Dendritic cell treated with granulocyte-macrophage colony-stimulating factor and Interleukin-4, amounts not matched to agents 40 ng/mL and 50 ng/mL, for 4 days (primary cell): ENCODE measurements around the gene RRBP1.

ENCODE experiments used
- H3K27ac Mint-ChIP-seq: one replicate; pipeline ENCODE4 v1.8.0; 2022; ENCODE audit warnings: mild to moderate bottlenecking, mixed read lengths
- H3K27me3 Mint-ChIP-seq: one replicate; pipeline ENCODE4 v1.8.0; 2022; ENCODE audit warnings: mild to moderate bottlenecking, mixed read lengths
- H3K36me3 Mint-ChIP-seq: one replicate; pipeline ENCODE4 v1.8.0; 2022; ENCODE audit warnings: low read depth, mixed read lengths
- H3K4me1 Mint-ChIP-seq: one replicate; pipeline ENCODE4 v1.8.0; 2022; ENCODE audit warnings: low read depth, mixed read lengths
- H3K4me3 Mint-ChIP-seq: one replicate; pipeline ENCODE4 v1.8.0; 2022; ENCODE audit warnings: mild to moderate bottlenecking, moderate library complexity, mixed read lengths
- H3K9me3 Mint-ChIP-seq: one replicate; pipeline ENCODE4 v1.8.0; 2022; ENCODE audit warnings: mixed read lengths
- intact Hi-C: fragments of 100-400 bp; cut with micrococcal nuclease; formaldehyde crosslinking; loops from one replicate; pipeline ENCODE4 v1.15.0; 2022

Gene RRBP1

GRCh38 chr20:17640875-17641378 is 41.1 kb downstream of the RRBP1 start:
- Mint-ChIP-seq H3K27ac (no peak overlapping the region), H3K4me3 (no peak overlapping the region), H3K36me3 (peaks cover 95% of the 10 kb centered on the region), H3K27me3 (no peaks in the 10 kb centered on the region), H3K9me3 (no peaks in the 10 kb centered on the region), H3K4me1 (peaks cover 28% of the 10 kb centered on the region)
- intact Hi-C loops, result no loop called here

DNA sequence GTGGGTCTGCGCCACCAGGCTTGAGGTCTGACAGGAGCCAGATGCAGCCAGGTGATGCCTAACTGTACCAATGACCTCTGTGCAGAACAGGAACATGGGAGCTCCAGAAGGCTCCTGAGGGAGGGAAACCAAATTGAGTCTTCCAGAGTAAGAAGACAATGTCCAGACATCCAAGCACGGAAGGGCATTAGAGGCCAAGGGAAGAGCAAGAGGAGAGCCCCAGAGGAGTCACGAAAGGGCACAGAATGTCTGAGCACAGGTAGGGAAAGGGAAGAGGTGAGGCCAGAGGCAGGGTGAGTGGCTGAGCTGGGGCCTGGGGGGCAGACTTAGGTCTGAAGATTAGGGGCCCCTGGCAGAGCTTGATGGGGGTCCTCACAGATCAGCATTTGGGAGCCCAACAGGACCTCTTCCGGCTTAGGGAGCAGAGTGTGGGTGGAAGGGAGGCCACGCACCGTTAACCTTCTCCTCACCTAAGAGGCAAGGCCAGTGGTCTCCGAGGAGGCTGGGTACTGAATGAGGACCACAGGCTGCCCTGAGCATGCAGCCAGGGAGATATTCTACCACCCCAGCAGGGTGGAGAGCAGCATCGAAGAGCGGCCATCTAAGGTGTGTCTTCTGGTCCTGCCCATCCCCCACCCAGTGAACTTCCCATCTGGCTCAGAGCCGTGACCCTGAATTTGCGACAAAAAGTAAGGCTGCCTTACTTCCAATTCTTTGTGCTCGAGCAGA is 41.7 kb downstream of the RRBP1 start:
- intact Hi-C loops, result no loop called here
- Mint-ChIP-seq H3K9me3 (no peaks in the 10 kb centered on the region), H3K27me3 (no peaks in the 10 kb centered on the region), H3K27ac (no peak overlapping the region), H3K36me3 (peaks cover 99% of the 10 kb centered on the region), H3K4me1 (peaks cover 34% of the 10 kb centered on the region), H3K4me3 (no peak overlapping the region)

GRCh38 chr20:17638835-17639407 is 43.1 kb downstream of the RRBP1 start:
- intact Hi-C loops, result no loop called here
- no peaks in the 10 kb centered on the region for H3K27me3 Mint-ChIP-seq
- peaks cover 48% of the 10 kb centered on the region for H3K4me1 Mint-ChIP-seq
- no peaks in the 10 kb centered on the region for H3K9me3 Mint-ChIP-seq
- peaks cover 91% of the 10 kb centered on the region for H3K36me3 Mint-ChIP-seq
- H3K4me3 Mint-ChIP-seq, result no peak overlapping the region
- no peak overlapping the region for H3K27ac Mint-ChIP-seq

DNA sequence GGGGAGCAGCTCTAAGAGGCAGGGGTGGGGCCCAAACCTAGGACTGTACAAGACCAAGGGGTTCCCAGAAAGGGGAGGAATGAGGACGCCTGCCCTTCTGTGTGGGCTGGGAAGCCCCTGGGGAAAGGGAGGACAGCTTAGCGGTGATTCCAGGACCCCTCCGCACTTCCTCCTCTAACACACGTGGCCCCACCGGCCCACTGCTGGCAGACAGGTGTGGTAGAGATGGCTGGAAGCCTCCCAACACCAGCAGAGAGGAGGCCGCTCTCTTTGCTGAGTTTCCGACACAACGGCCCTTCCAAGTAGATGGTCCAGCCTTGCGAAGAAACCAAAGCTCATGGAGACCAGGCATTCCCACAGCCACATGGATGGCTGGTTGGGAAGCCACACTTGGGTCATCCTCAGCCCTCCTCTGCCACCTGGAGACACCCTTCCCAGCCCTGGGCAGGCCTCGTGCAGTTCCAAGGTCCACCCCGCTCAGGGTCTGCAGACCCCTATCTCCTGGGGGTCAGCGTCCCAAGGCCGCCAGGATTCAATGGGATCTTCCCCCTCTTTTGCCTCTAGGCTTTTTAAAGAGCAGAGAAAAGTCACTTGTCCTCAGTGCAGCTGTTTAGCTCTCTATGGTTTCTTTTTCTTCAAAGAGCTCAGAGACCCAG is 43.9 kb downstream of the RRBP1 start:
- Mint-ChIP-seq H3K27me3 (no peaks in the 10 kb centered on the region), H3K9me3 (no peaks in the 10 kb centered on the region), H3K36me3 (peaks cover 91% of the 10 kb centered on the region), H3K27ac (no peak overlapping the region), H3K4me3 (no peak overlapping the region), H3K4me1 (peaks cover 48% of the 10 kb centered on the region)
- intact Hi-C loops, result no loop called here

DNA sequence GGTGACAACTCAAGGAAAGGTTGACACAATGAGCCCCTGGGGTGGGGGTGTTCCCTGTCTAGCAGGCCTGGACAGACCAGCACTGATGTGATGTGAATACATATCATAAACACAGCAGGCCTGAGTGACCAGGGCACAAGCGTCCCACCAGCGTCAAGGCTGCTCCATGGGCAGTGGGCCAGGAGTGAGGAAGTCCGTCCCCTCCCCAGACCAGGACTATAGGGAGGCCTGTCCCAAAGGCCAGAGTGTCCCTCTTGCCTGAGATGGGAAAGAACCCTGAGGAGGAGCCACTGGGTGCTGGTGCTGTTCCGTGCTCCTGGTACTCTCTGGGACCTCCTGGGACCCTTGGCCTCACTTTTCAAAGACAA is 44.6 kb downstream of the RRBP1 start:
- Mint-ChIP-seq H3K9me3 (no peaks in the 10 kb centered on the region), H3K4me3 (no peak overlapping the region), H3K27ac (peak overlapping the region; percentile 89), H3K4me1 (peaks cover 49% of the 10 kb centered on the region), H3K36me3 (peaks cover 91% of the 10 kb centered on the region), H3K27me3 (no peaks in the 10 kb centered on the region)
- intact Hi-C loops, result no loop called here

DNA sequence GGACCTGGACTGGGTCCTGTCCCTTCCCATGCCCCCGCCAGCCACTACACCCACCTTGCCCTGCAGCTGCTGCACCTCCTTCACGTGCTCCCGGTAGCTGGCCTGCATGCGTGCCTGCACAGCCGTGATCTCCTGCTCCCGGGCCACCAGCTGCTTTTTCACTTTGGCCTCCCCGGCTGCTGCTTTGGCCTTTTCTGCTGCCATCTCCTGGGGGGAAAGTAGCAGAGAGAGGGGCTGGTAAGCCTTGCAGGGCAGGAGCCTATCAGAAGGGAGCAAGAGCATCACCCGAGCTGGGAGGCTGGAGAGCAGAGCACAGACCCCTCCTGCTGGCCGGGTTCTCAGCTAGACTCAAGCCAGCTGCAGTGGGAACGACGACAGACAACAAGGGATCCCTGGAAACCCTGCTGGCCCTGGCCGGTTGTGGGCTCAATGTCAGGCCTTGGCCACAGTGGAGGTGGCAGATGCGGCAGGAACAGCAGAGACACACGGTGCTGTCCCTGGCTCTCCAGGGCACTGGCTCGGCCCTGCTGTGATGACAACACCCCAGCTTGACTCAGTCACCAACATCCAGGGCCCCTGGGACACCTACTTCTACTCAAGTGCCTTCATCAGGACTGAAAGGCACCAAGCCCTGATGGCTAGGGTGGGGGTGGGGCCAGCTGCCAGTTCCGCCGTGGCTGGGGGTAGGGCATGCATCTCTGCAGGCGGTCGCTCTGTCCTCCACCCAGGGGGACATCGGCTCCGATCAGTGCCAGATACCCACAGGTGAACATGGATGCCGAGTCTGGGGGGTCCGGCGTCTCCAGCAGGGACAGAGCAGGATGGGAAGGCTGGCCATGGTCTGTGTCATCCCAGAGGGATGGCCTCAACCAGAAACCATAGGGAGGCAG is 45.3 kb downstream of the RRBP1 start:
- peaks cover 91% of the 10 kb centered on the region for H3K36me3 Mint-ChIP-seq
- intact Hi-C loops, result no loop called here
- no peaks in the 10 kb centered on the region for H3K27me3 Mint-ChIP-seq
- H3K9me3 Mint-ChIP-seq, result no peaks in the 10 kb centered on the region
- peak overlapping the region; percentile 89 for H3K27ac Mint-ChIP-seq
- H3K4me3 Mint-ChIP-seq, result no peak overlapping the region
- peaks cover 49% of the 10 kb centered on the region for H3K4me1 Mint-ChIP-seq

GRCh38 chr20:17635332-17636244 is 46.5 kb downstream of the RRBP1 start:
- H3K27me3 Mint-ChIP-seq, result no peaks in the 10 kb centered on the region
- H3K4me1 Mint-ChIP-seq, result peaks cover 49% of the 10 kb centered on the region
- intact Hi-C loops, result loop anchor here (2.0 kb wide), 1 partner anchor 13 kb away; no protein-coding TSS in a partner anchor
- peak overlapping the region; percentile 89 for H3K27ac Mint-ChIP-seq
- no peaks in the 10 kb centered on the region for H3K9me3 Mint-ChIP-seq
- no peak overlapping the region for H3K4me3 Mint-ChIP-seq
- H3K36me3 Mint-ChIP-seq, result peaks cover 91% of the 10 kb centered on the region

DNA sequence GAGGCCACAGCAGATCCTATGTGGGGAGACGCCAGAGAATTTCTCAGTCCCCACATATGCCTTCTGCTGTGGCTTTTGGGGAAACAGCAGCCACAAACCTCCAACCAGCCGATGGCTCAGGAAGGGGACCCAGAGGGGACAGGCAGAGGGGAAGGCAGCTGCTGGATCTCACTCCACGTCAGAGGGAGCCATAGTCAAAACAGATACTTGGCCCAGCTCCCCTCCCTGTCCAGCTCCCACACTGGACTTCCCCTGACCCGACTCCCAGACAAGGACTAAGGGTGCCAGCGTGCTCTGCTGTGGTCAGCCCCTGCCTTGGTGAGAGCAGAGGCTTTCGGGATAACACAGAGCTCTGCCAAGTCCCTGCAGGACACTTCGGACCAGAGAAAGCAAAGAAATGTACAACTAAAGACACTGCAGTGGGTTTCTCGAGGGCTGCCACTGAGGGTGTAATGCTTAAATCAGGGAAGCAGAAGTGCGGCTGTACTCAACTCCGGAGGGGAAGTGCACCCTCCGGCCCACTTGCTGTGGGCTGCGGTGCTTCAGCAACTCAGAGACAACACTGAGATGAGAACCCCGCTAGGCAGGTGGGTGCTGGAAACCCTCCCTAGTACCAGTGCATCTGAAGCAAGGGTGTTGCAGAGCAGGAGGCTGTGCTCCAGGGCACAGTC is 47.2 kb downstream of the RRBP1 start:
- Mint-ChIP-seq H3K4me1 (peaks cover 49% of the 10 kb centered on the region), H3K27me3 (no peaks in the 10 kb centered on the region), H3K9me3 (no peaks in the 10 kb centered on the region), H3K36me3 (peaks cover 91% of the 10 kb centered on the region), H3K4me3 (peak overlapping the region; percentile 39), H3K27ac (peak overlapping the region; percentile 89)
- intact Hi-C loops, result loop anchor here (2.0 kb wide), 1 partner anchor 14 kb away; no protein-coding TSS in a partner anchor

DNA sequence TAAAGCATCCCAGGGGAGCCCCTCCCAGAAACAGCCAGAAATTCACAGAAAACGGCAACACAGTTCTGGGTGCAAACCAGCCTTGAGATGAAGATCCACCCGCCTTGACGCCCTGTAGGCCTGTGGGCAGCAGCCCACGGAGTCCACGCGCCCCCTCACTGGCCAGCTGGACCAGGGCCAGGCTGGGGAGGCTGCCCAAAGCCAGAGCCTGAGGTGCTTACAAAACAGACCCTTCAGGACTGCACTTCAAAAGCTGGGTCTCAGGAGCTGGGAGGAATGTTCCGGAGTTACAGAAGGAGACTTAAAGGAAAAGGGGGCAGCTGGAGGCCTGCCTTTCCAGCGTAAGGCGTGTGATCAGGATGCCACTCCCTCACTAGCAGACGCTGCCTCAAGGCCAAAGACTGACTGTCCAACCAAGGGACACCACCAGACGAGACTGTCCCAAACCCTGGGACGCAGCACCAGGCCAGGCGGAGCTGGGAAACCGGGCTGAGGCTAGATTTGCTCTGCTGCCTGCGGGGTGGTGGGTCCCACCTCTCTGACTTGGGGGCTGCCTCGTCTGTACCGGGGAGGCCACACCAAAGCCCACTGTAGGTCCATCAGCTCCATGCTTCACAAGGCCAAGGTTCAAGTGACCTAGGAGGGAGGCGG is 48.1 kb downstream of the RRBP1 start:
- Mint-ChIP-seq H3K9me3 (no peaks in the 10 kb centered on the region), H3K27ac (peak overlapping the region; percentile 89), H3K36me3 (peaks cover 91% of the 10 kb centered on the region), H3K27me3 (no peaks in the 10 kb centered on the region), H3K4me1 (peaks cover 57% of the 10 kb centered on the region), H3K4me3 (peak overlapping the region; percentile 9)
- intact Hi-C loops, result loop anchor here (2.0 kb wide), 1 partner anchor 15 kb away; no protein-coding TSS in a partner anchor

DNA sequence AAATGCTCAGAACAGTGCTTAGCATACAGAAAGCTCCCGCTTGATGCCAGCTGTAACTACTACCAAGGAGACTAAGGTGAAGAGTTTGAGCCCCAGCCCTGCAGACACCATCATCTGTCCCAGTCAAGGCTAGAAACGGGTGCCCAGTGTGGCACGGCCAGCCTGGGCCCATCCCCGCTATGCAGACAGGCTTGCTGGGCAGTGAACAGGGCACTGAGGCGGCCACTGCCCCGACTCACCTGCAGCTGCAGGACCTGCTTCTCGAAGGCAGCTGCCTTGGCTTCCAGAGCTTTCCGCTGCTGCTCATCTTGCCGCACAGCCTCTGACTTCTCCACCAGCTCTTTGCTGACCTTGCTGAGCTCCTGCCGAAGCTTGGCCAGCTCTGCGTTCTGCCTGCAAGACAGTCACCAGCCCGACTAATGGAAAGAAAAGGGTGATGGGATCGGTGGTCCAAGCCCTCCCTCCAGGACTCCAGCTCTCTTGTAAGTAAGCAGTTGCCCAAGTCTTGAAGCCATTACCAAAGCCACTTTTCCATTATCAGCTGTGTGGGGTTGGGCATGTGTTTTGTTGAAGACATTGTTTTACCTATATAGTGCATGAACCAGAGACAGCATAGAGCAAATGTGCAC is 48.7 kb downstream of the RRBP1 start:
- no peak overlapping the region for H3K4me3 Mint-ChIP-seq
- H3K9me3 Mint-ChIP-seq, result no peaks in the 10 kb centered on the region
- peaks cover 63% of the 10 kb centered on the region for H3K4me1 Mint-ChIP-seq
- no peaks in the 10 kb centered on the region for H3K27me3 Mint-ChIP-seq
- intact Hi-C loops, result no loop called here
- H3K27ac Mint-ChIP-seq, result peak overlapping the region; percentile 89
- H3K36me3 Mint-ChIP-seq, result peaks cover 91% of the 10 kb centered on the region

GRCh38 chr20:17631576-17632319 is 50.3 kb downstream of the RRBP1 start:
- intact Hi-C loops, result no loop called here
- Mint-ChIP-seq H3K27ac (no peak overlapping the region), H3K36me3 (peaks cover 91% of the 10 kb centered on the region), H3K9me3 (no peaks in the 10 kb centered on the region), H3K27me3 (no peaks in the 10 kb centered on the region), H3K4me3 (no peak overlapping the region), H3K4me1 (peaks cover 68% of the 10 kb centered on the region)
